ENCODE results near the gene MIER1.

Gene MIER1

GRCh38 chr1:67020765-67021164 lies 96.0 kb downstream of the MIER1 start:
- no peak overlapping the region for H3K4me3 ChIP-seq (ENCODE audit: low read depth, low read length)
- no peak for TF ChIP-seq CTCF (IDR thresholded peaks at IDR 0.05; ENCODE audit: low read depth, low read length, missing control alignments)
- no peak for DNase-seq (ENCODE audit: low read depth)

DNA sequence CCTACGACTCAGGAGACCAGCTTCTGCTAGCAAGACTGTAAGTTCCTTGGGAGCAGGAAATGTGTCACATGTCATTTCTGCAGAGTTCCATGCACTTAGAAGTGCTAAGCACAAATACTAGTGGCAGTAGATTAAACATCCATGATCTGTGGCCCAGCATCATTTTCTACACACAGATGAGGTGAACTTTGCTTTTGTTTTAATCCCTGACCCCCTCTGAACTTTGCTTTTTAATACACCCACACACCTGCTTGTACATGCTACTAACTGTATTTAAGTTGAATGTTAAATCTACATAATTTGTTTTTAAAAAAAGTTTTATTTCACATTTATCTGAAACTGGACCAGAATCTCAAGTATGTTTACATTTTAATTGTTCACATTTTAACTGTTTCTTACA lies 104.7 kb downstream of the MIER1 start:
- DNase-seq (ENCODE audit: low read depth) = no peak
- no peak overlapping the region for H3K4me3 ChIP-seq (ENCODE audit: low read depth, low read length)
- no peak for TF ChIP-seq CTCF (IDR thresholded peaks at IDR 0.05; ENCODE audit: low read depth, low read length, missing control alignments)

GRCh38 chr1:67031121-67031858 lies 106.5 kb downstream of the MIER1 start:
- no peak for TF ChIP-seq CTCF (IDR thresholded peaks at IDR 0.05; ENCODE audit: low read depth, low read length, missing control alignments)
- no peak for DNase-seq (ENCODE audit: low read depth)
- no peak overlapping the region for H3K4me3 ChIP-seq (ENCODE audit: low read depth, low read length)

- no peak for DNase-seq (ENCODE audit: low read depth)
Measured at GRCh38 chr1:67031859-67032247, 107.1 kb downstream of the MIER1 start.

More at GRCh38 chr1:67031859-67032247, 107.1 kb downstream of the MIER1 start:
- no peak overlapping the region for H3K4me3 ChIP-seq (ENCODE audit: low read depth, low read length)
- TF ChIP-seq CTCF (IDR thresholded peaks at IDR 0.05; ENCODE audit: low read depth, low read length, missing control alignments) = no peak
